ENCODE results near the gene CHID1.

CHID1 gene

DNA sequence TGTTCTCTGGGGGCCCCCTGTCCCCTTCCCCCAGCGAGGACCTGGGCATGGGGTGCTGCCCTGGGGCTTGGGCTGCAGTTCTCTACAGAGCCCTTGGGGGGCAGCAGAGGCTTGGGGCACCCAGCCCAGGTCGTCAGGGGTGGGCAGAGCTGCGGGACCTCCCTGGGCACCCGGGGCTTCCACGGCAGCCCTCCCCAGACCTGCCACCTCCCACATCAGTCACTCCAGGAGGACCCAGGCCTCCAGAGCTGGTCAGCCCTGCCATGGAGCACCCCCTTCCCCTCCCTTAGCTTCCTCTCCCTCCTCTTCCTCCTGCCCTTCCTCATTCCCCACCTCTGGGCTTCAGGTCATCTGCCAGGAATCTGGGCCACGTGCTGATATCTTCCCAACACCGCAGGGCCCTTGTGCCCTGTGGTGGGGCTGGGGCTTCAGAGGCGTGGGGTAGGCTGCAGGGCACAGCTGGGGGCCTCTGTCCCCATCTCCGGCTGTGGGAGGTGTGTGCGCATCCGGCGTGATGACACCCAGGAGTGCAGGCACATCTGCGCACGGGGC, 62.2 kb downstream of the CHID1 start:
- H3K4me3 ChIP-seq (ENCODE audit: low read depth, low read length): no peak overlapping the region
- DNase-seq (ENCODE audit: low read depth): peak; percentile 53
- TF ChIP-seq, protein P1, sequence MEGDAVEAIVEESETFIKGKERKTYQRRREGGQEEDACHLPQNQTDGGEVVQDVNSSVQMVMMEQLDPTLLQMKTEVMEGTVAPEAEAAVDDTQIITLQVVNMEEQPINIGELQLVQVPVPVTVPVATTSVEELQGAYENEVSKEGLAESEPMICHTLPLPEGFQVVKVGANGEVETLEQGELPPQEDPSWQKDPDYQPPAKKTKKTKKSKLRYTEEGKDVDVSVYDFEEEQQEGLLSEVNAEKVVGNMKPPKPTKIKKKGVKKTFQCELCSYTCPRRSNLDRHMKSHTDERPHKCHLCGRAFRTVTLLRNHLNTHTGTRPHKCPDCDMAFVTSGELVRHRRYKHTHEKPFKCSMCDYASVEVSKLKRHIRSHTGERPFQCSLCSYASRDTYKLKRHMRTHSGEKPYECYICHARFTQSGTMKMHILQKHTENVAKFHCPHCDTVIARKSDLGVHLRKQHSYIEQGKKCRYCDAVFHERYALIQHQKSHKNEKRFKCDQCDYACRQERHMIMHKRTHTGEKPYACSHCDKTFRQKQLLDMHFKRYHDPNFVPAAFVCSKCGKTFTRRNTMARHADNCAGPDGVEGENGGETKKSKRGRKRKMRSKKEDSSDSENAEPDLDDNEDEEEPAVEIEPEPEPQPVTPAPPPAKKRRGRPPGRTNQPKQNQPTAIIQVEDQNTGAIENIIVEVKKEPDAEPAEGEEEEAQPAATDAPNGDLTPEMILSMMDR (IDR thresholded peaks at IDR 0.05; ENCODE audit: low read depth, low read length): peak; percentile 87
- no peak for TF ChIP-seq POLR2A (IDR thresholded peaks at IDR 0.05; ENCODE audit: extremely low read depth, insufficient read length)

DNA sequence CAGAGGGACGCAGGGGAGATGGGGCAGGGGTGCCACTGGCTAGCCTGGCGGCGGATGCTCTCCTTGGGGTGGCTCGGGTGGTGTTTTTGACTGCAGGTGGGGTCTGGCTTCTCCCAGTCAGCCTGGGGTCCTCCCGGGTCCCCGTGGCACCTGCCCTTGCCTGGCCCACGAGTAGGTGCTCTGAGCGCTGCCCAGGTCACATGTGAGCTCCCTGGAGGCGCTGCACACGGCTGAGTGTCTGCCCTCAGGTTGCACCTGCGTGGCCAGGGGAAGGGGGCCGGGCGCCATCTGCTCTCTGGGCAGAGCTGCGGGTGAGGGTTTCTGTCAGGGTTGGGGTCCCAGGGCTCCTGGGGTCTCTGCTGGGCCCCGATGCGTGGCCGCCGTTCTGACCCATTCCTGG, 62.7 kb downstream of the CHID1 start:
- H3K4me3 ChIP-seq (ENCODE audit: low read depth, low read length): no peak overlapping the region
- TF ChIP-seq MYC (IDR thresholded peaks at IDR 0.05; ENCODE audit: low read depth, low read length): no peak
- no peak for TF ChIP-seq POLR2A (IDR thresholded peaks at IDR 0.05; ENCODE audit: extremely low read depth, insufficient read length)
- TF ChIP-seq, protein P2, sequence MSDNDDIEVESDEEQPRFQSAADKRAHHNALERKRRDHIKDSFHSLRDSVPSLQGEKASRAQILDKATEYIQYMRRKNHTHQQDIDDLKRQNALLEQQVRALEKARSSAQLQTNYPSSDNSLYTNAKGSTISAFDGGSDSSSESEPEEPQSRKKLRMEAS (IDR thresholded peaks at IDR 0.05; ENCODE audit: low read depth, low read length): no peak
- TF ChIP-seq, protein P1 (IDR thresholded peaks at IDR 0.05; ENCODE audit: low read depth, low read length): no peak
- DNase-seq (ENCODE audit: low read depth): no peak

DNA sequence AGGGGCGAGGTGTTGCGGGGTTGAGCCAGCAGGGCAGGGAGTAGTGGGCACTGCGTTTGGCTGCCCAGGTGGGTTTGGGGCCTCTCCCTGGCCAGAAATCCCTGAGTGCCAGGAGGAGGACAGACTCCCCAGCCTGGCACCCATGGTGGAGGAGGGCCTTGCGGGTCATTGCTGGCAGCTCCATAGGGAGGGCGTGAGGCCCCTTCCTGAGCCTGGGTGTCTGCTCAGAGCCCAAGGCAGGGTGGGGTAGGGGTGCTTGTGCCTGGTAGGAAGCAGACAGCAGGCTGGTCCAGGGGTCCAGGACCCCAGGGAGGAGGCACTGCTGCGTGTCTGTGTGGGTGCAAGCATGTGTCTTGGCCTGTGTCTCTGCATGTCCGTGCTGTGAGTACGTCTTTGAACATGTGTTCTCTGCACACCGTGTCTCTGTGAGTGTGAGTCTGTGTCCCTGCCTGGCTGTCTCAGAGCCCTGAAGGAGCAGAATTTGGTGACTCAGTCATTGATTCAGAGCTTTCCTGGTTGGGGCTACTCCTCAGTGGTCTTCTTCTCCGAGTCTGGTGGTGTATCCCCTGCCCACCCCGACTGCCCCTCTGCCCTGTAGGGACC, 64.0 kb downstream of the CHID1 start:
- no peak overlapping the region for H3K4me3 ChIP-seq (ENCODE audit: low read depth, low read length)
- DNase-seq (ENCODE audit: low read depth): no peak
- TF ChIP-seq, protein P1 (IDR thresholded peaks at IDR 0.05; ENCODE audit: low read depth, low read length): no peak
- TF ChIP-seq, protein P2 (IDR thresholded peaks at IDR 0.05; ENCODE audit: low read depth, low read length): no peak
- TF ChIP-seq MYC (IDR thresholded peaks at IDR 0.05; ENCODE audit: low read depth, low read length) (no peak), POLR2A (IDR thresholded peaks at IDR 0.05; ENCODE audit: extremely low read depth, insufficient read length) (no peak)

DNA sequence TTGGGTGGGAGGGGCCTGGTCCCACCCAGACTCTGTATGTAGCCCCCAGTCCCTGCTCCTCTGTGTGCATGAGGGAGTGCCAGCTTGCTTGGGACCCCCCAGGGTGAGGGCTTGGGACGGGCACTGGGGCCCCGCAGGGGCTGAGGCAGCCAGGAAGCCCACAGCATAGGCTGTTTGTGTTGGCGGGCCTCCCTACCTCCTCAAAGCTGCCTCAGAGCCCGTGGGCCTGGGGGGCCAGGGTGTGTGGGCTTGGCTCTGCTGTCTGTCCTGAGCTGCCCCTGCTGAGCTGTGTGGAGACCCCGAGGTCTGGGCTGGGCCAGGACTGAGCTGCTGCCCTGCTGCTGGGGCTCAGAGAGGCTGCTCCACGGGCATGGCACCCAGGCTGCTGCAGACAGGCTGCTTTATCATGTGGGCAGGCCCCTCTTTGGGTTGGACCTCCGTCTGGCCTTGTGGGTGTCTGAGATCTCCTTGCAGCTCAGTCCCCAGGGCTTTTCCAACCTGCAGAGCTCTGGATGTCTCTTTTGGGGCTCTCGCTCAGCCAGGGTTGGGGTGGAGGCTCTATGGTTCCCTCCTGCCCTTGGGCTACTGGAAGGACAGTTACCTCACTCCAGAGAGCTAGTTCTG, 64.6 kb downstream of the CHID1 start:
- no peak overlapping the region for H3K4me3 ChIP-seq (ENCODE audit: low read depth, low read length)
- TF ChIP-seq, protein P2 (IDR thresholded peaks at IDR 0.05; ENCODE audit: low read depth, low read length): no peak
- DNase-seq (ENCODE audit: low read depth): no peak

- DNase-seq (ENCODE audit: low read depth): peak; percentile 65
- H3K4me3 ChIP-seq (ENCODE audit: low read depth, low read length): no peak overlapping the region
- TF ChIP-seq, protein P1 (IDR thresholded peaks at IDR 0.05; ENCODE audit: low read depth, low read length): no peak
- TF ChIP-seq MYC (IDR thresholded peaks at IDR 0.05; ENCODE audit: low read depth, low read length) (no peak; the same call in 1 of the 2 replicates), POLR2A (IDR thresholded peaks at IDR 0.05; ENCODE audit: extremely low read depth, insufficient read length) (no peak)
- TF ChIP-seq, protein P2 (IDR thresholded peaks at IDR 0.05; ENCODE audit: low read depth, low read length): no peak
Observed at GRCh38 chr11:844693-845644, 65.6 kb downstream of the CHID1 start.

Measured in NB4 (cell line).